SU-DHL-6 (cell line): ENCODE results near the gene CNTD1.

Experiments used
- H2AFZ ChIP-seq: fragments of 200-600 bp; sonication (generic); 2 replicates; pipeline ENCODE4 v1.6.1; 2014; ENCODE audit warnings: low read depth, mild to moderate bottlenecking, moderate library complexity, mixed read lengths, antibody characterized with exemption, low read length; ENCODE audit not compliant: severe bottlenecking
- H3F3A ChIP-seq: fragments of 200-600 bp; shearing (Covaris generic); 2 replicates; pipeline ENCODE4 v1.6.0; 2016; ENCODE audit warnings: antibody characterized with exemption, mild to moderate bottlenecking; ENCODE audit not compliant: insufficient read depth
- H3K27ac ChIP-seq: fragments of 200-600 bp; sonication (generic); 2 replicates; pipeline ENCODE4 v1.5.1; 2016; ENCODE audit warnings: low read depth, mild to moderate bottlenecking, low read length, moderate library complexity, mixed read lengths
- H3K27me3 ChIP-seq: fragments of 200-600 bp; sonication (generic), shearing (Covaris generic); 2 replicates; pipeline ENCODE4 v1.6.0; 2014; ENCODE audit warnings: mild to moderate bottlenecking, low read length
- H3K36me3 ChIP-seq: fragments of 200-600 bp; sonication (generic); 2 replicates; pipeline ENCODE4 v1.6.1; 2014; ENCODE audit warnings: mild to moderate bottlenecking, low read length, mixed read lengths
- H3K4me2 ChIP-seq: fragments of 300-600, 200-600 bp; shearing (Covaris generic), sonication (generic); 2 replicates; pipeline ENCODE4 v1.6.0; 2014; ENCODE audit warnings: low read length, low read depth, mild to moderate bottlenecking; ENCODE audit not compliant: poor library complexity, severe bottlenecking
- H3K4me3 ChIP-seq: fragments of 200-600 bp; sonication (generic); 2 replicates; pipeline ENCODE4 v1.5.1; 2014; ENCODE audit warnings: antibody characterized with exemption, low read length, mild to moderate bottlenecking, mixed read lengths; ENCODE audit not compliant: insufficient read depth, poor library complexity, severe bottlenecking
- H3K79me2 ChIP-seq: fragments of 200-600 bp; sonication (generic); 2 replicates; pipeline ENCODE4 v1.6.1; 2014; ENCODE audit warnings: mild to moderate bottlenecking, low read length, moderate library complexity; ENCODE audit not compliant: insufficient read depth
- H3K9ac ChIP-seq: fragments of 200-600 bp; sonication (generic); 2 replicates; pipeline ENCODE4 v1.7.0; 2014; ENCODE audit warnings: mild to moderate bottlenecking, low read length
- H3K9me2 ChIP-seq: fragments of 200-600 bp; sonication (generic); replicated peaks from 2 replicates; pipeline ENCODE4 v1.6.1; 2014; ENCODE audit warnings: low read length; ENCODE audit not compliant: insufficient read depth
- H3K9me3 ChIP-seq: fragments of 200-600 bp; sonication (generic); 2 replicates; pipeline ENCODE4 v1.6.1; 2014; ENCODE audit warnings: low read length, mixed read lengths; ENCODE audit not compliant: insufficient read depth
- H4K20me1 ChIP-seq: fragments of 200-600 bp; sonication (generic); 2 replicates; pipeline ENCODE4 v1.6.1; 2014; ENCODE audit warnings: low read depth, mild to moderate bottlenecking, antibody characterized with exemption, low read length, moderate library complexity, mixed read lengths
- CTCF ChIP-seq: fragments of 200-600 bp; sonication (generic); IDR thresholded peaks from one replicate; pipeline ENCODE4 v1.5.1; 2017; ENCODE audit warnings: antibody characterized with exemption, mild to moderate bottlenecking, low read length, moderate library complexity; ENCODE audit not compliant: insufficient read depth, poor library complexity, severe bottlenecking
- EZH2phosphoT487 ChIP-seq: fragments of 200-600 bp; sonication (generic), shearing (Covaris generic); conservative IDR thresholded peaks from 2 replicates; pipeline ENCODE4 v1.6.1; 2018; ENCODE audit warnings: mild to moderate bottlenecking, antibody characterized with exemption, low read length, moderate library complexity, mixed read lengths

Gene CNTD1

GRCh38 chr17:42844271-42844670 is 45.6 kb downstream of the CNTD1 start, which contains the start of gene AOC2:
Gene AOC2 (plus strand): TSS chr17:42844580. CDS start chr17:42844627, 47 bp downstream.
- no peak for TF ChIP-seq EZH2phosphoT487
- no peak for TF ChIP-seq CTCF
- Histone ChIP-seq H3K9me2 (no peaks in the 10 kb centered on the region), H3K9ac (no peak within 1 kb of the TSS), H4K20me1 (no peaks in the 10 kb centered on the region), H3K4me2 (no peak within 1 kb of the TSS), H2AFZ (no peak within 1 kb of the TSS), H3F3A (no peaks in the 10 kb centered on the region), H3K36me3 (peaks cover 11% of the 10 kb centered on the region), H3K27ac (no peak within 1 kb of the TSS), H3K27me3 (no peaks in the 10 kb centered on the region), H3K9me3 (no peaks in the 10 kb centered on the region), H3K79me2 (no peaks in the 10 kb centered on the region), H3K4me3 (no peak within 1 kb of the TSS)

GRCh38 chr17:42844761-42845555 is 46.3 kb downstream of the CNTD1 start:
- Histone ChIP-seq H3K9ac (no peak overlapping the region), H3F3A (no peaks in the 10 kb centered on the region), H3K27me3 (no peaks in the 10 kb centered on the region), H3K9me2 (no peaks in the 10 kb centered on the region), H3K4me3 (no peak overlapping the region), H4K20me1 (no peaks in the 10 kb centered on the region), H3K9me3 (no peaks in the 10 kb centered on the region), H3K4me2 (no peak overlapping the region), H3K79me2 (no peaks in the 10 kb centered on the region), H2AFZ (no peak overlapping the region), H3K36me3 (peaks cover 11% of the 10 kb centered on the region), H3K27ac (no peak overlapping the region)
- TF ChIP-seq EZH2phosphoT487 (no peak), CTCF (no peak)

GRCh38 chr17:42845556-42845917 is 46.9 kb downstream of the CNTD1 start:
- no peaks in the 10 kb centered on the region for H3K27me3 ChIP-seq
- H3K9ac ChIP-seq: no peak overlapping the region
- H3K4me2 ChIP-seq: no peak overlapping the region
- H3K9me3 ChIP-seq: no peaks in the 10 kb centered on the region
- H4K20me1 ChIP-seq: no peaks in the 10 kb centered on the region
- no peak for TF ChIP-seq EZH2phosphoT487
- no peak for TF ChIP-seq CTCF
- H3K4me3 ChIP-seq: no peak overlapping the region
- no peak overlapping the region for H3K27ac ChIP-seq
- no peaks in the 10 kb centered on the region for H3K9me2 ChIP-seq
- H2AFZ ChIP-seq: no peak overlapping the region
- no peaks in the 10 kb centered on the region for H3K79me2 ChIP-seq
- peaks cover 11% of the 10 kb centered on the region for H3K36me3 ChIP-seq
- H3F3A ChIP-seq: no peaks in the 10 kb centered on the region
